IMR-90 (cell line): ENCODE results near the gene HSPA9. TPM values are rescaled to one million over a fixed set of nuclear protein-coding genes. Genes with fewer than 3 reads are reported as not detected.

ENCODE experiments used
- ATAC-seq: fragments of 200-7000 bp; cut with Tn5 transposase; 2 replicates; pipeline ENCODE4 v1.9.1; 2020; ENCODE audit warnings: low read depth, mild to moderate bottlenecking, moderate library complexity
- BruUV-seq: library from RNA; stranded (reverse); fragments of 400-500 nt; replicated peaks from 2 replicates; lab custom pipeline; 2021; lab: Mats Ljungman, UMichigan
- CTCF ChIA-PET: fragments of 300-600 bp; formaldehyde crosslinking; extraction: SDS; loops from one replicate; lab custom pipeline; 2021; ENCODE audit warnings: antibody characterized with exemption; lab: Yijun Ruan, JAX
- POLR2A ChIA-PET: fragments of 300-600 bp; sonication (Branson Sonifier 250); formaldehyde crosslinking; loops from one replicate; lab custom pipeline; 2022; ENCODE audit warnings: antibody characterized with exemption; ENCODE audit not compliant: unreplicated experiment; lab: Charles Lee
- DNase-seq: peaks from one replicate; pipeline ENCODE4 v3.0.0; 2013
- H2AFZ ChIP-seq: replicated peaks from 2 replicates; pipeline ENCODE3; 2013; ENCODE audit warnings: low read length, mild to moderate bottlenecking; ENCODE audit not compliant: poor library complexity
- H2AK5ac ChIP-seq: 2 replicates; pipeline ENCODE4 v1.6.1; 2013; ENCODE audit warnings: low read depth, low read length, inconsistent platforms
- H2AK9ac ChIP-seq: replicated peaks from 2 replicates; pipeline ENCODE3; 2013; ENCODE audit warnings: mild to moderate bottlenecking, low read depth, low read length, moderate library complexity; ENCODE audit not compliant: poor library complexity
- H2BK120ac ChIP-seq: 2 replicates; pipeline ENCODE4 v1.6.1; 2013; ENCODE audit warnings: low read depth, low read length, inconsistent platforms
- H2BK15ac ChIP-seq: 3 replicates; pipeline ENCODE4 v1.6.1; 2013; ENCODE audit warnings: low read depth, low read length, inconsistent platforms
- H2BK20ac ChIP-seq: 2 replicates; pipeline ENCODE4 v1.6.1; 2013; ENCODE audit warnings: low read depth, mild to moderate bottlenecking, inconsistent platforms, low read length, moderate library complexity
- H2BK5ac ChIP-seq: 2 replicates; pipeline ENCODE4 v1.6.1; 2013; ENCODE audit warnings: mild to moderate bottlenecking, low read depth, low read length, inconsistent platforms; ENCODE audit not compliant: poor library complexity, severe bottlenecking
- H3K14ac ChIP-seq: replicated peaks from 2 replicates; pipeline ENCODE4 v1.6.1; 2013; ENCODE audit warnings: low read depth, low read length, inconsistent platforms
- H3K18ac ChIP-seq: 2 replicates; pipeline ENCODE4 v1.6.1; 2013; ENCODE audit warnings: low read depth, low read length, control low read depth
- H3K23ac ChIP-seq: 2 replicates; pipeline ENCODE4 v1.6.1; 2013; ENCODE audit warnings: low read depth, low read length, inconsistent platforms
- H3K27ac ChIP-seq: 2 replicates; pipeline ENCODE4 v1.5.1; 2013; ENCODE audit warnings: mild to moderate bottlenecking, control low read depth, low read length; ENCODE audit not compliant: insufficient read depth
- H3K27me3 ChIP-seq: 2 replicates; pipeline ENCODE4 v1.6.1; 2013; ENCODE audit warnings: low read length; ENCODE audit not compliant: control insufficient read depth, insufficient read depth
- H3K36me3 ChIP-seq: 2 replicates; pipeline ENCODE4 v1.6.1; 2013; ENCODE audit warnings: low read length, mixed read lengths; ENCODE audit not compliant: control insufficient read depth, insufficient read depth
- H3K4ac ChIP-seq: 2 replicates; pipeline ENCODE4 v1.6.1; 2013; ENCODE audit warnings: low read depth, low read length, inconsistent platforms
- H3K4me1 ChIP-seq: 2 replicates; pipeline ENCODE4 v1.6.1; 2013; ENCODE audit warnings: low read length, mixed read lengths; ENCODE audit not compliant: control insufficient read depth, insufficient read depth
- H3K4me2 ChIP-seq: 2 replicates; pipeline ENCODE4 v1.6.1; 2013; ENCODE audit warnings: low read depth, mild to moderate bottlenecking, control low read depth, low read length, moderate library complexity
- H3K4me3 ChIP-seq: 2 replicates; pipeline ENCODE4 v1.5.1; 2013; ENCODE audit warnings: low read depth, mild to moderate bottlenecking, control low read depth, low read length, moderate library complexity; ENCODE audit not compliant: insufficient read depth
- H3K56ac ChIP-seq: 2 replicates; pipeline ENCODE4 v1.6.1; 2013; ENCODE audit warnings: low read length, inconsistent platforms; ENCODE audit not compliant: insufficient read depth; ENCODE audit errors: extremely low read depth
- H3K79me1 ChIP-seq, 2 experiments: 2 replicates each; pipeline ENCODE4 v1.6.1; 2013; ENCODE audit warnings: low read length in 2 of 2, inconsistent platforms in 1 of 2, low read depth in 1 of 2
- H3K9ac ChIP-seq: 2 replicates; pipeline ENCODE4 v1.6.1; 2013; ENCODE audit warnings: low read depth, low read length, control low read depth
- H3K9me1 ChIP-seq: 2 replicates; pipeline ENCODE4 v1.6.1; 2013; ENCODE audit warnings: low read length, inconsistent platforms; ENCODE audit not compliant: insufficient read depth
- H3K9me3 ChIP-seq: 2 replicates; pipeline ENCODE4 v1.6.1; 2013; ENCODE audit warnings: low read length; ENCODE audit not compliant: control insufficient read depth, insufficient read depth
- H4K20me1 ChIP-seq: 2 replicates; pipeline ENCODE4 v1.6.1; 2013; ENCODE audit warnings: low read length, inconsistent platforms; ENCODE audit not compliant: insufficient read depth
- H4K5ac ChIP-seq: 2 replicates; pipeline ENCODE4 v1.6.1; 2013; ENCODE audit warnings: mild to moderate bottlenecking, low read depth, low read length, control low read depth
- H4K8ac ChIP-seq, 2 experiments: 2 replicates each; pipeline ENCODE4 v1.6.1; 2013; ENCODE audit warnings: low read depth in 2 of 2, low read length in 2 of 2, control low read depth in 1 of 2, inconsistent platforms in 1 of 2
- H4K91ac ChIP-seq: 2 replicates; pipeline ENCODE4 v1.6.1; 2013; ENCODE audit warnings: low read depth, low read length, inconsistent platforms; ENCODE audit not compliant: insufficient read depth
- FOS ChIP-seq: fragments of 150-350 bp; IDR thresholded peaks from 2 replicates; pipeline ENCODE4 v1.6.1; 2016; ENCODE audit warnings: low read depth, low read length
- MAZ ChIP-seq: IDR thresholded peaks from 2 replicates; pipeline ENCODE4 v1.6.1; 2012; ENCODE audit warnings: low read depth, mild to moderate bottlenecking, low read length, improper control_type of control experiment, moderate library complexity, borderline replicate concordance
- RFX5 ChIP-seq: IDR thresholded peaks from 2 replicates; pipeline ENCODE4 v1.8.0; 2012; ENCODE audit warnings: low read depth, mild to moderate bottlenecking, low read length, moderate library complexity
- WGBS, 2 experiments: methylation state at CpG; one replicate each; pipeline versions ENCODE4 v1.1.5 to v1.1.7; 2013; ENCODE audit warnings: missing lambda C conversion rate in 2 of 2; ENCODE audit not compliant: insufficient read length in 1 of 2; ENCODE audit errors: extremely low coverage in 2 of 2; 5-methylcytosine and 5-hydroxymethylcytosine counted together
- dilution Hi-C: fragments of 300-500 bp; cut with HindIII; formaldehyde crosslinking; loops from one replicate; pipeline ENCODE4 v1.14.3; 2018; ENCODE audit warnings: low sequenced_read_pairs; ENCODE audit not compliant: unreplicated experiment
- in situ Hi-C: fragments of 300-500 bp; cut with MboI; formaldehyde crosslinking; loops from 3 replicates; pipeline ENCODE4 v1.14.3; 2019; ENCODE audit warnings: low sequenced_read_pairs, inconsistent platforms, mixed read lengths
- intact Hi-C: fragments of 100-400 bp; cut with micrococcal nuclease; formaldehyde crosslinking; loops from 2 replicates; pipeline ENCODE4 v1.10.0; 2022
- polyA plus RNA-seq, 3 experiments: library from polyadenylated mRNA; depleted of rRNA; stranded (reverse); fragments of >200 nt; gene quantifications; 2 replicates each; pipeline ENCODE4 v1.2.3, GENCODE V29; 2012; ENCODE audit warnings: low replicate concordance in 1 of 3
- total RNA-seq: library from RNA; depleted of rRNA; stranded (reverse); fragments of >200 nt; gene quantifications from 2 replicates; pipeline ENCODE4 v1.2.3, GENCODE V29; 2012

Gene HSPA9
- total and polyA plus RNA-seq, 2 of the 4 experiments (the other 2 are of a cell fraction) = 157 to 472 TPM

DNA sequence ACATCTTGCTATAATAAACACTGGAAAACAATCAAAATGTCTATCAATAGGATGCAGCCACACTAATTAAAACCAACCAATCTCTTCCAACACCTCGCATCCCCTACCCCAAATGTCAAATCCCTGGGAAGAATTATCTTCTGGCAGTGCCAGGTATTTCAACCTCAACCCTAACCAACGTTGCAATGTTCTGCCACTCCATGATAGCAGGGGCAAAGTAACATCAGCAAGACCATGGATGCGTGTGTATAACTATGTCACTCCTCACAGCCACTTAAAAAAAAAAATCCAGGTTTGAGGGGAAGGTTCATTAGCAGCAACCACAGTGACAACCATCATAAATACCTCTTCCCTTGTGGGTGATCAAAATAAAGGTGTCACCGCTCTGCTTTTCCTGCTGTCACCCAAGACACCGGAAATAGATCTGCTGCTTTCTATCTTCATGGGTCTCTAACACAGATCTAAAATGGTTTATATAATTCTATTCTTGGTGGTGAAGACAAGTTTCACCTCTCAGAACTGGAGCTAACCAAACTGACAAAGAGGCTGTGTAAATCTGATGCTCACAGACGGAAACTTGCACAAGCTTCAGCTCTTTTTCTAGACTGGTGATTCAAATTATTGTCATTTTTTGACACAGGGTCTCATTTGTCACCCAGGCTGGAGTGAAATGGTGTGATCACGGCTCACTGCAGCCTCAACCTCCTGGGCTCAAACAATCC lies 9.9 kb downstream of the HSPA9 start:
- ChIA-PET POLR2A (no interaction called here), CTCF (no interaction called here)
- H2AK9ac ChIP-seq = no peak overlapping the region
- no peak overlapping the region for H3K56ac ChIP-seq
- no peak overlapping the region for H3K23ac ChIP-seq
- peaks cover 60% of the 10 kb centered on the region for H3K36me3 ChIP-seq
- BruUV-seq = no TSS peak
- H2AK5ac ChIP-seq = no peak overlapping the region
- H3K4me3 ChIP-seq = no peak overlapping the region
- H3K27ac ChIP-seq = no peak overlapping the region
- no peak overlapping the region for H2BK20ac ChIP-seq
- WGBS, 2 experiments = 77% methylated on average over 2 of the region's 7 CpGs; no CpG with 5 or more reads in 1 of the 2 experiments
- no peak overlapping the region for H2AFZ ChIP-seq
- no peaks in the 10 kb centered on the region for H3K9me1 ChIP-seq
- ATAC-seq = no peak
- no peaks in the 10 kb centered on the region for H3K9me3 ChIP-seq
- no peak overlapping the region for H3K14ac ChIP-seq
- no peak overlapping the region for H2BK15ac ChIP-seq
- H2BK120ac ChIP-seq = no peak overlapping the region
- no peak overlapping the region for H3K9ac ChIP-seq
- peaks cover 2% of the 10 kb centered on the region for H3K4me1 ChIP-seq
- no peak for DNase-seq
- H3K4ac ChIP-seq = no peak overlapping the region
- H4K5ac ChIP-seq = no peak overlapping the region
- peaks cover 57% of the 10 kb centered on the region for H4K20me1 ChIP-seq
- dilution Hi-C loops = no loop called here
- no peaks in the 10 kb centered on the region for H3K27me3 ChIP-seq
- H4K91ac ChIP-seq = no peak overlapping the region
- peaks cover 45 to 51% of the 10 kb centered on the region in 2 experiments for H3K79me1 ChIP-seq
- intact Hi-C loops = no loop called here
- H3K18ac ChIP-seq = no peak overlapping the region
- TF ChIP-seq MAZ (no peak), FOS (no peak), RFX5 (no peak)
- no peak overlapping the region for H2BK5ac ChIP-seq
- in situ Hi-C loops = no loop called here
- H4K8ac ChIP-seq = no peak overlapping the region
- no peak overlapping the region for H3K4me2 ChIP-seq
